ENCODE results near the gene OR7D2. TPM values are rescaled to one million over a fixed set of nuclear protein-coding genes. Genes with fewer than 3 reads are reported as not detected.

The OR7D2 gene
- total RNA-seq, 1 donor from 2014 or later, result 0.52 TPM

GRCh38 chr19:9155591-9155990 is 23.2 kb upstream of the OR7D2 start:
- ATAC-seq (no peak), DNase-seq (no peak)
- H3K27me3 ChIP-seq, result no peaks in the 10 kb centered on the region
- intact Hi-C loops (cut with DNase I), result no loop called here
- peaks cover 48% of the 10 kb centered on the region for H3K36me3 ChIP-seq
- H3K27ac ChIP-seq, result no peak overlapping the region
- TF ChIP-seq CTCF (IDR thresholded peaks at IDR 0.05), result no peak
- H3K9me3 ChIP-seq, result peaks cover 22% of the 10 kb centered on the region
- no peak overlapping the region for H3K4me3 ChIP-seq
- no peaks in the 10 kb centered on the region for H3K4me1 ChIP-seq

GRCh38 chr19:9156304-9156703 is 22.5 kb upstream of the OR7D2 start:
- Histone ChIP-seq H3K27me3 (no peaks in the 10 kb centered on the region), H3K9me3 (peaks cover 27% of the 10 kb centered on the region), H3K27ac (no peak overlapping the region), H3K4me3 (no peak overlapping the region), H3K4me1 (no peaks in the 10 kb centered on the region), H3K36me3 (peaks cover 55% of the 10 kb centered on the region)
- TF ChIP-seq CTCF (IDR thresholded peaks at IDR 0.05), result no peak
- no peak for DNase-seq
- intact Hi-C loops (cut with DNase I), result no loop called here
- ATAC-seq, result no peak

- H3K9me3 ChIP-seq, result peaks cover 6% of the 10 kb centered on the region
Observed at GRCh38 chr19:9159891-9160290, 18.9 kb upstream of the OR7D2 start.

GRCh38 chr19:9161427-9161826 is 17.4 kb upstream of the OR7D2 start:
- no peak for DNase-seq
- no peak overlapping the region for H3K27ac ChIP-seq
- H3K9me3 ChIP-seq, result peaks cover 6% of the 10 kb centered on the region
- TF ChIP-seq CTCF (IDR thresholded peaks at IDR 0.05), result no peak
- H3K4me1 ChIP-seq, result no peaks in the 10 kb centered on the region
- no peaks in the 10 kb centered on the region for H3K27me3 ChIP-seq
- H3K4me3 ChIP-seq, result no peak overlapping the region
- intact Hi-C loops (cut with DNase I), result no loop called here
- peaks cover 71% of the 10 kb centered on the region for H3K36me3 ChIP-seq
- ATAC-seq, result no peak

More at GRCh38 chr19:9159891-9160290, 18.9 kb upstream of the OR7D2 start:
- Histone ChIP-seq H3K4me3 (no peak overlapping the region), H3K4me1 (no peaks in the 10 kb centered on the region), H3K36me3 (peaks cover 76% of the 10 kb centered on the region), H3K27ac (no peak overlapping the region), H3K27me3 (no peaks in the 10 kb centered on the region)
- DNase-seq (no peak), ATAC-seq (no peak)
- TF ChIP-seq CTCF (IDR thresholded peaks at IDR 0.05), result no peak
- intact Hi-C loops (cut with DNase I), result no loop called here

- peaks cover 32% of the 10 kb centered on the region for H3K36me3 ChIP-seq
- H3K27ac ChIP-seq, result no peak overlapping the region
- intact Hi-C loops (cut with DNase I), result no loop called here
- no peak overlapping the region for H3K4me3 ChIP-seq
- H3K4me1 ChIP-seq, result no peaks in the 10 kb centered on the region
- DNase-seq (no peak), ATAC-seq (no peak)
- TF ChIP-seq CTCF (IDR thresholded peaks at IDR 0.05), result no peak
- no peaks in the 10 kb centered on the region for H3K27me3 ChIP-seq
- H3K9me3 ChIP-seq, result peaks cover 6% of the 10 kb centered on the region
Observed at GRCh38 chr19:9165261-9165660, 13.5 kb upstream of the OR7D2 start.

- DNase-seq, result no peak
- intact Hi-C loops (cut with DNase I), result no loop called here
- H3K4me1 ChIP-seq, result no peaks in the 10 kb centered on the region
- peaks cover 16% of the 10 kb centered on the region for H3K36me3 ChIP-seq
- H3K27ac ChIP-seq, result no peak overlapping the region
- no peak for ATAC-seq
- no peak for TF ChIP-seq CTCF (IDR thresholded peaks at IDR 0.05)
- H3K9me3 ChIP-seq, result no peaks in the 10 kb centered on the region
- no peaks in the 10 kb centered on the region for H3K27me3 ChIP-seq
- H3K4me3 ChIP-seq, result no peak overlapping the region
Observed at GRCh38 chr19:9166846-9167245, 11.9 kb upstream of the OR7D2 start.
